HAP-1 (cell line): ENCODE data around the gene PSMF1.

Experiments used
- DNase-seq, 2 experiments: peaks; one replicate each; pipeline ENCODE4 v3.0.0-alpha.2; 2016 to 2020; ENCODE audit warnings: low spot score in 2 of 2
- H3K27me3 ChIP-seq: fragments of 250-450 bp; sonication (Bioruptor Pico); 2 replicates; pipeline ENCODE4 v1.5.1; 2020; ENCODE audit warnings: low read depth, mild to moderate bottlenecking, moderate library complexity
- H3K36me3 ChIP-seq: fragments of 250-450 bp; sonication (Bioruptor Pico); replicated peaks from 2 replicates; pipeline ENCODE4 v1.5.1; 2020; ENCODE audit warnings: mild to moderate bottlenecking
- H3K4me1 ChIP-seq: fragments of 250-450 bp; sonication (Bioruptor Pico); 2 replicates; pipeline ENCODE4 v1.5.1; 2020; ENCODE audit warnings: mild to moderate bottlenecking
- H3K4me3 ChIP-seq: fragments of 250-450 bp; sonication (Bioruptor Pico); 2 replicates; pipeline ENCODE4 v1.5.1; 2020; ENCODE audit warnings: mild to moderate bottlenecking, moderate library complexity
- H3K9me3 ChIP-seq: fragments of 250-450 bp; sonication (Bioruptor Pico); 2 replicates; pipeline ENCODE4 v1.5.1; 2020; ENCODE audit warnings: mild to moderate bottlenecking, moderate library complexity
- in situ Hi-C: fragments of 300-500 bp; cut with MboI; formaldehyde crosslinking; loops from 3 replicates; pipeline ENCODE4 v1.14.3; 2020; ENCODE audit warnings: low sequenced_read_pairs, inconsistent platforms, mixed read lengths

PSMF1 gene

GRCh38 chr20:1105599-1106194 is 12.7 kb upstream of the PSMF1 start:
- H3K36me3 ChIP-seq = no peaks in the 10 kb centered on the region
- no peaks in the 10 kb centered on the region for H3K27me3 ChIP-seq
- no peaks in the 10 kb centered on the region for H3K4me1 ChIP-seq
- no peak overlapping the region for H3K4me3 ChIP-seq
- H3K9me3 ChIP-seq = no peaks in the 10 kb centered on the region
- in situ Hi-C loops = loop anchor here (10.0 to 25.0 kb wide), 2 partner anchors 291 to 357 kb away; partner anchors contain the start of gene NSFL1C
- DNase-seq = no peak

GRCh38 chr20:1107176-1107575 is 11.2 kb upstream of the PSMF1 start:
- Histone ChIP-seq H3K9me3 (no peaks in the 10 kb centered on the region), H3K27me3 (no peaks in the 10 kb centered on the region), H3K36me3 (no peaks in the 10 kb centered on the region), H3K4me3 (no peak overlapping the region), H3K4me1 (no peaks in the 10 kb centered on the region)
- in situ Hi-C loops = loop anchor here (10.0 to 25.0 kb wide), 2 partner anchors 292 to 355 kb away; partner anchors contain the start of gene NSFL1C
- no peak for DNase-seq

DNA sequence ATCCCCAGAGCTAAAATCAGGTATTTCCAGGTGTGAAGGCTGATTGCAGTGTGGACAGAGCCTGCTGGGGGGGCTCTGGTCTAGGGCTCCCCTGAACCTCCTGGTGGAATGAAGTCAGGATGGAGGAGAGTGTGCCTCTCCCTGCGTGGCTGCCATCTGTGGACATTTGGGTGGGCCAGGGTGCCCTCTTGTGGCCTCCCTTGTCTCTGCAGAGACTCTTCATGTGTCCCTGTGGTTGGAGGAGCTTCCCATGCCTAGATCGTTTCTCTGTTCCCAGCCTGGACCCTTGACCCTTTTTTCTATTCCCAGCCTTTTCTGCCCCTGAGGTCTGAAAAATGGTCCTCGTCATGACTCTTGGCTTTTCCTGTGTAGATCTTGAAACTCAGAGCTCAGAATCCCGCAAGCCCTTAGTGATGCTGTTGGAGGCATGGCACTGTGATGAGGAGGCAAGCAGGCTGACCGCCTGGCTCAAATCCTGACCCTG is 9.9 kb upstream of the PSMF1 start:
- H3K27me3 ChIP-seq = no peaks in the 10 kb centered on the region
- in situ Hi-C loops = loop anchor here (10.0 to 25.0 kb wide), 2 partner anchors 294 to 354 kb away; partner anchors contain the start of gene NSFL1C
- DNase-seq = peak; percentile 17 to 69
- H3K4me3 ChIP-seq = no peak overlapping the region
- H3K36me3 ChIP-seq = no peaks in the 10 kb centered on the region
- no peaks in the 10 kb centered on the region for H3K9me3 ChIP-seq
- no peaks in the 10 kb centered on the region for H3K4me1 ChIP-seq

- Histone ChIP-seq H3K9me3 (no peaks in the 10 kb centered on the region), H3K36me3 (no peaks in the 10 kb centered on the region), H3K4me1 (no peaks in the 10 kb centered on the region), H3K27me3 (no peaks in the 10 kb centered on the region), H3K4me3 (no peak overlapping the region)
- DNase-seq = no peak
- in situ Hi-C loops = loop anchor here (25.0 kb wide), 1 partner anchor 349 kb away; the partner anchor contains the start of gene NSFL1C
Measured at GRCh38 chr20:1112908-1113307, 5.5 kb upstream of the PSMF1 start.

DNA sequence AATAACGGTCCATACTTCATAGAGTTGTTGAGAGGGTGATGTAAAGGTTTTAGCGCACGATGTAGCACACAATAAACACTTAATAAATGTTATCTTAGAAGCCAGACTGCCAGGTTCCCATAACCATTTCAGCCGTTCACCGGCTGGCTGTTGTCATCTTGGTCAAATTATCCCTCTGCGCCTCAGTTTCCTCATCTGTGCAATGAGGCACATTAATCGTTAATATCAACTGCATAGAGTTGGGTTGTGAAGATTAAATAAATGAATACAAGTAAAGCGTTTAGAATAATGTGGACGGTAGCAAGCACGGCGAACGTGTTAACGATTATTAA is 432 bp upstream of the PSMF1 start:
- Histone ChIP-seq H3K4me3 (peak overlapping the region; percentile 99), H3K27me3 (no peaks in the 10 kb centered on the region), H3K36me3 (peaks cover 15% of the 10 kb centered on the region), H3K9me3 (no peaks in the 10 kb centered on the region), H3K4me1 (peaks cover 4% of the 10 kb centered on the region; the same call in 1 of the 2 replicates)
- no peak for DNase-seq
- in situ Hi-C loops = loop anchor here (25.0 kb wide), 1 partner anchor 344 kb away; the partner anchor contains the start of gene NSFL1C

DNA sequence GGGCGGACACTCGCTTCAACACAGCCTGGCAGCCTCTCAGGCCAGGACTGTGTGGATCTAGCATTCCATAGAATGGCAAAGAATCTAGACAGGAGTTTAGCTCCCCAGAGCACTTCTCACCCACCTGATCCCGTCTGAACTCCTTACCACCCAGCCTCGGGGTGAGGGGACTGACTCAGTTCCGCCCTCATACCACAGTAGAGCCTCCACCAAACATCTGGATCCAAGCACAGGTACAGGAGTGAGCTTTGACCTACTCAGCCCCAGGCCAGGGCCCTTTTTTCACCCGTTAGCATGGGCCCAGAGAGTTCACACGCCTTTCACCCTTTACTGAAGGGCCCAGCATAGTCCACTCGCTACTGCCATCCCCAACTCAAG is 715 bp downstream of the PSMF1 start:
- Histone ChIP-seq H3K36me3 (peaks cover 19% of the 10 kb centered on the region), H3K9me3 (no peaks in the 10 kb centered on the region), H3K4me1 (peaks cover 4% of the 10 kb centered on the region; the same call in 1 of the 2 replicates), H3K27me3 (no peaks in the 10 kb centered on the region), H3K4me3 (peak overlapping the region; percentile 99)
- DNase-seq = no peak
- in situ Hi-C loops = loop anchor here (25.0 kb wide), 1 partner anchor 343 kb away; the partner anchor contains the start of gene NSFL1C

DNA sequence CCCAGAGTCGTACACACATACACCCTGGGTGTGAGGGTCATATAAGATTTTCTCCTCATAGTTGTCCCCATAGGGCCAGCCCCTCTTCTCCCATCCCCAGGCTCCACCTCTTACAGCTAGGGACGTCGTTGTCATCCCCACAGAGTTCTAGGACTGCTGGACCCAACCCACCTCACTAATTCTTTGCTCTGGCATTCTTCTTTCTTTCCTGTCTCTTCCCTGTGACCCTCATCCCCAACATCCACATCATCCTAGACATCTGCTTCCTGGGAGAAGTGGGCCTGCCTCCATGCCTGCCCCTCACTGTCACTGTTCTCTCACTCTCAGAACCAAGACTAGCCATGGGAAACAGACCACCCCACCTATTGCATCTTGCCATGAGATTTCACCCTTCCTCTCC is 1.1 kb downstream of the PSMF1 start:
- Histone ChIP-seq H3K27me3 (no peaks in the 10 kb centered on the region), H3K36me3 (peaks cover 23% of the 10 kb centered on the region), H3K9me3 (no peaks in the 10 kb centered on the region), H3K4me3 (peak overlapping the region; percentile 99), H3K4me1 (peaks cover 4% of the 10 kb centered on the region; the same call in 1 of the 2 replicates)
- in situ Hi-C loops = loop anchor here (25.0 kb wide), 1 partner anchor 343 kb away; the partner anchor contains the start of gene NSFL1C
- no peak for DNase-seq

DNA sequence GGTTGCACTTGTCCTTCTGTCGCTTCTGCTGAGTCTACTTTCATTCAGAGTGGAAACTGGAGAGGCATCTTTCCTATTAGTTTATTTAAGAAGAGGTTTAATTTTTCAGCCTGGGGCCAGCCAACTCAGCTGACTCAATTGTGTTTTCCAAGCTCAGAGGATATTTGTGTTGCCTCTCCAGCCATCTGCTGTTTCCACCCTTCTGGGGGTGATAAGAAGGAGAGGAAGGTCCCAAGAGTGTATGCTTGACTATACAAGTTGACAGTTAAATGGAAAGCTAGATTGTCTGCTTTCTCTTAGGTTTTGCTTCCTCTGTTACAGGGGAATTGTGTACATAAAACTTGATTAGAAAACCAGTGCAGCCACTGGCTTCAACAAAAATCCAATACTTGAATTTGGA is 3.0 kb downstream of the PSMF1 start:
- in situ Hi-C loops = loop anchor here (25.0 kb wide), 1 partner anchor 341 kb away; the partner anchor contains the start of gene NSFL1C

DNA sequence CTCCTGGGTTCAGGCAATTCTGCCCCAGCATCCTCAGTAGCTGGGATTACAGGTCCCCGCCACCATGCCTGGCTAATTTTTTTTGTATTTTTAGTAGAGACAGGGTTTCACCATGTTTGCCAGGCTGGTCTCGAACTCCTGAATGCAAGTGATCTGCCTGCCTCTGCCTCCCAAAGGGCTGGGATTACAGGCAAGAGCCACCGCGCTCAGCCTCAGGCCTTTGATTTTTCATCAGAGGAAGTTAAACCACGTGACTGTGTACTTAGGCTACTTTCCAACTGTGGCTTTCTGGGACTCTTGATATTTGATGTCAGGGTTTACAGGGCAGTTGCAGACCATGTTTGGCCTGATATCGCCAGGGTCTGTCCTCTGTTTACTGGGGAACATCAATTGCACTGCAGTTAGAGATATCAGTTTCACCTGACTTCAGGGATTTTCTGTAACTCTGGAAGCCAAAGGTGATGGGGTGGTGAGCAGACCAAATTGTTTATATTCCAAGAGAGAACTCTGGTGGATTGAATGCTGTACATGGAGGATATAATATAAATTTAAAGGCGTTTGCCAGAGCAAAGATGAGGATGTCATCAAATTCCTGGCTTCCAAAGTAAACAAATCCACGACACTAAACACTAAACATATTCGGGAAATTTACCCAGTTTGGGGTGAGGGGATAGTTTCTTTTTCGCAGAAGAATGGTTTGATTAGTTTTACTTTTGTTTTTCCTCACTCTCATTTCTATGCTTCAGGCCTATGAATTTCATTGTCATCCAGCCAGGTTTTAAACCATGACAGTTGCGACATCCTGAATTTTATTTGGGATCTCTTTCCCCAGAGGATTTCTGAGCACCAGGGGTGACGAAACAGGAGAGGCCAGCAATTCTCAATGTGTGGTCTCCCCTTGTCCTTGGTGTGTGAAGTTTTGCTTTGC is 4.2 kb downstream of the PSMF1 start:
- no peaks in the 10 kb centered on the region for H3K27me3 ChIP-seq
- peaks cover 51% of the 10 kb centered on the region for H3K36me3 ChIP-seq
- in situ Hi-C loops = loop anchor here (25.0 kb wide), 1 partner anchor 340 kb away; the partner anchor contains the start of gene NSFL1C
- no peak overlapping the region for H3K4me3 ChIP-seq
- peaks cover 4% of the 10 kb centered on the region; the same call in 1 of the 2 replicates for H3K4me1 ChIP-seq
- no peaks in the 10 kb centered on the region for H3K9me3 ChIP-seq
- DNase-seq = no peak

More for the DNA sequence above, 3.0 kb downstream of the PSMF1 start:
- Histone ChIP-seq H3K9me3 (no peaks in the 10 kb centered on the region), H3K36me3 (peaks cover 39% of the 10 kb centered on the region), H3K4me1 (peaks cover 4% of the 10 kb centered on the region; the same call in 1 of the 2 replicates), H3K27me3 (no peaks in the 10 kb centered on the region), H3K4me3 (no peak overlapping the region)
- no peak for DNase-seq

DNA sequence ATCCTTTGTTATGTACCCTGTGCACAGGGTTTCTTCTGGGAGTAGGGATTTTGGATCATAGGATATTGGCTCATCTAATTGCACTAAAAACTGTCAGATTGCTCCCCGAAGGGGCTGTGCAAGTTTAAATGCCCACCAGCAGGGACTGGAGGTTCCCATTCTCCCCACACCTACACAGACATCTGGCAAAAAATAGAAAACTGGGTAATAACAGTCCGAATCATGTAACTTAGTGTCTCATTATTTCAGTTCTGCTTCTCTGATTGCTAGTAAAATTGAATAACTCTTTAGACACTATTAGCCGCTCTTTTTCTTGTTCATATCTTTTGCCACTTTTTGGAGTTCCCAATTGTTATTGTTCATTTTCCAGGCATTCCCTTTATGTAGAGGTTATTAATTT is 5.3 kb downstream of the PSMF1 start:
- in situ Hi-C loops = loop anchor here (25.0 kb wide), 1 partner anchor 339 kb away; the partner anchor contains the start of gene NSFL1C
- Histone ChIP-seq H3K4me1 (peaks cover 4% of the 10 kb centered on the region; the same call in 1 of the 2 replicates), H3K36me3 (peaks cover 60% of the 10 kb centered on the region), H3K4me3 (no peak overlapping the region), H3K27me3 (no peaks in the 10 kb centered on the region), H3K9me3 (no peaks in the 10 kb centered on the region)
- DNase-seq = no peak

- in situ Hi-C loops = loop anchor here (25.0 kb wide), 1 partner anchor 338 kb away; the partner anchor contains the start of gene NSFL1C
- H3K4me3 ChIP-seq = no peak overlapping the region
- H3K36me3 ChIP-seq = peaks cover 65% of the 10 kb centered on the region
- no peaks in the 10 kb centered on the region for H3K27me3 ChIP-seq
- DNase-seq = no peak
- H3K9me3 ChIP-seq = no peaks in the 10 kb centered on the region
- peaks cover 4% of the 10 kb centered on the region; the same call in 1 of the 2 replicates for H3K4me1 ChIP-seq
Measured at GRCh38 chr20:1124421-1124820, 6.0 kb downstream of the PSMF1 start.

DNA sequence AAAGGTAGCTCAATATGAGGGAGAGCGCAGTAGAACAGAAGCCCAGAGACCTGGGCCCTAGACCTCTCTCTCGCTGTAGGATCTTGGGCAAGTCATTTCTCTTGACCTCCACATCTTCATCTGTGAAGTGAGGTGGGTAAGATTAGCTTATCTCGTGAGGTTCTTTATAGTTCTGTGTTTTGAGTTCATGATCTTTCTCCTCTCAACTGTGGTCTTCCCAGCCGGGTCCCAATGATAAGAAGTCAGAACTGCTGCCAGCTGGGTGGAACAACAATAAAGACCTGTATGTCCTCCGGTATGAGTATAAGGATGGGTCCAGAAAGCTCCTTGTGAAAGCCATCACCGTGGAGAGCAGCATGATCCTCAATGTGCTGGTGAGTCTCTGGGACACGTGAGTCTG is 6.9 kb downstream of the PSMF1 start:
- peaks cover 2% of the 10 kb centered on the region; the same call in 1 of the 2 replicates for H3K4me1 ChIP-seq
- in situ Hi-C loops = no loop called here
- no peaks in the 10 kb centered on the region for H3K9me3 ChIP-seq
- no peak for DNase-seq
- H3K36me3 ChIP-seq = peaks cover 70% of the 10 kb centered on the region
- no peak overlapping the region for H3K4me3 ChIP-seq
- no peaks in the 10 kb centered on the region for H3K27me3 ChIP-seq

GRCh38 chr20:1127840-1128239 is 9.4 kb downstream of the PSMF1 start:
- DNase-seq = no peak
- H3K4me1 ChIP-seq = no peaks in the 10 kb centered on the region
- in situ Hi-C loops = no loop called here
- H3K9me3 ChIP-seq = no peaks in the 10 kb centered on the region
- H3K27me3 ChIP-seq = no peaks in the 10 kb centered on the region
- H3K36me3 ChIP-seq = peaks cover 78% of the 10 kb centered on the region
- no peak overlapping the region for H3K4me3 ChIP-seq
